Kidney epithelial cell (primary cell): Measurements from ENCODE around the gene ZDHHC8. TPM values are rescaled to one million over a fixed set of nuclear protein-coding genes. Genes with fewer than 3 reads are reported as not detected.

Experiments used
- DNase-seq: peaks from one replicate; pipeline ENCODE4 v3.0.0-alpha.2; 2010; ENCODE audit warnings: low read depth
- H3K27me3 ChIP-seq: 2 replicates; pipeline ENCODE4 v1.6.0; 2011; ENCODE audit warnings: low read length; ENCODE audit not compliant: control insufficient read depth, insufficient read depth
- H3K36me3 ChIP-seq: 2 replicates; pipeline ENCODE4 v1.5.1; 2011; ENCODE audit warnings: low read length; ENCODE audit not compliant: control insufficient read depth, insufficient read depth
- H3K4me3 ChIP-seq: 2 replicates; pipeline ENCODE4 v1.5.1; 2011; ENCODE audit warnings: low read depth, mild to moderate bottlenecking, control low read depth, low read length
- CTCF ChIP-seq: IDR thresholded peaks from 2 replicates; pipeline ENCODE4 v1.5.1; 2011; ENCODE audit warnings: mild to moderate bottlenecking, moderate library complexity, low read length, control low read depth, inconsistent platforms; ENCODE audit not compliant: insufficient read depth, poor library complexity, severe bottlenecking
- total RNA-seq: library from RNA; depleted of rRNA; stranded (reverse); fragments of >200 nt; gene quantifications from 2 replicates; pipeline ENCODE4 v1.2.3, GENCODE V29; 2015

ZDHHC8 gene
- total RNA-seq, 1 donor from 2014 or later = 26.9 TPM

DNA sequence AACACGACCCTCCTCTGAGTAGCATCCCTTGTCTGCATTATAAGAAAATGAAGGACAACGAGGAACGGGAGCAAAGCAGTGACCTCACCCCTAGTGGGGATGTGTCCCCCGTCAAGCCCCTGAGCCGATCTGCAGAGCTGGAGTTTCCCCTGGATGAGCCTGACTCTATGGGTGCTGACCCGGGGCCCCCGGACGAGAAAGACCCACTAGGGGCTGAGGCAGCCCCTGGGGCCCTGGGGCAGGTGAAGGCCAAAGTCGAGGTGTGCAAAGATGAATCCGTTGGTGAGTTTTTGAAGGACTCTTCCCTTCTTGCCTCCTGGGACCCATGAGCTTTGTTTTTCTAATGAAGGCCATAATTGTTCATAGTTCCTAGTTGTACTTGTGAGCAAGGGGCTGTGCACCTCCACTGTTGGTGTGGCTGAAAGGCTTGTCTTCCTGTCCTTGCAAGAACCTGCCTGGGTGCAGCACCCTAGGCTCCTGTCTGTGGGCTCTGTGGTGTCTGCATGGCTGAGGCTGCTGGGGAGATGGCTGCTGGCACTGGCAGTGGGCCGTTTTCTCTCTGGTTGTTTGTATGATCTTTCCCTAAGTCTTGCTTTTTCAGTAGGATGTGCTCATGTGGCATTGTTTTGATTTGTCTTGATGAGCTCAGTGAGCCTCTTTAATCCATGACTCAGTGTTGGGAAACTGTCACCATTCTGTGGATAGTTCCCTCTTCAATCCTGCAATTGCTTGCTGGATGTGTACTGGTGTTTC lies 41.5 kb upstream of the ZDHHC8 start:
- TF ChIP-seq CTCF = no peak
- Histone ChIP-seq H3K4me3 (no peak overlapping the region), H3K36me3 (peaks cover 5% of the 10 kb centered on the region), H3K27me3 (no peaks in the 10 kb centered on the region)
- DNase-seq = no peak

DNA sequence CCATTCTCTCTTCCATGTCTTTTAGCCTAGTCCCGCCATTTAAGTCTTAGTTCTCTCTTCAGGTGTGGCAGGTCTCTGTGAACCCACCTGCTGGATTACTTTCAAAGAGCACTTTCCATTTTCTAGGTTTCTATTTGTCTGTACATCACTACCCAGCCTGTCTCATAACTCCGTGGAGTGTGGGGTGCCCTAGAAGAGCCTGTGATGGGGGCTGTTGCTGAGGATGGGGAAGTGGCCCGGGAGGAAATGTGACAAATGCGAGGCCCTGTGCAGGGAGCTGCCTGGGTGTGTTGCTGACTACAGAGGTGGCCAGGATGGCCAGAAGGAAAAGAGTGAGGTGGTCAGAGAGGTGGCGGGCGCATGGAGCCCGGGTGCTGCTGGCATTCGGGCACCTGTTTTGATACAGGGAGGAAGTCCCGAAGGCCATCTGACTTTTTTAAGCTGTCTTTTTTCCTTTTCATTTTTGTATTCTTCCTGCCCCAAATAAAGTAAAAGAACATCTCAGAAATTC lies 40.8 kb upstream of the ZDHHC8 start:
- Histone ChIP-seq H3K36me3 (peaks cover 5% of the 10 kb centered on the region), H3K4me3 (no peak overlapping the region), H3K27me3 (no peaks in the 10 kb centered on the region)
- no peak for DNase-seq
- no peak for TF ChIP-seq CTCF

GRCh38 chr22:20091690-20092476 lies 39.7 kb upstream of the ZDHHC8 start:
- DNase-seq = no peak
- H3K36me3 ChIP-seq = peaks cover 4% of the 10 kb centered on the region
- no peak overlapping the region for H3K4me3 ChIP-seq
- TF ChIP-seq CTCF = no peak
- no peaks in the 10 kb centered on the region for H3K27me3 ChIP-seq

GRCh38 chr22:20092477-20092854 lies 39.1 kb upstream of the ZDHHC8 start:
- DNase-seq = no peak
- H3K27me3 ChIP-seq = no peaks in the 10 kb centered on the region
- no peak for TF ChIP-seq CTCF
- no peak overlapping the region for H3K4me3 ChIP-seq
- peaks cover 4% of the 10 kb centered on the region for H3K36me3 ChIP-seq

GRCh38 chr22:20093418-20094196 lies 38.0 kb upstream of the ZDHHC8 start:
- peaks cover 2% of the 10 kb centered on the region for H3K36me3 ChIP-seq
- H3K4me3 ChIP-seq = no peak overlapping the region
- no peaks in the 10 kb centered on the region for H3K27me3 ChIP-seq
- TF ChIP-seq CTCF = no peak
- DNase-seq = no peak
